ENCODE results near the gene ATRAID. TPM values are rescaled to one million over a fixed set of nuclear protein-coding genes. Genes with fewer than 3 reads are reported as not detected.

Gene ATRAID
- polyA plus RNA-seq, 3 donors = 120 to 298 (median 287) TPM

GRCh38 chr2:27171351-27171848 is 40.4 kb upstream of the ATRAID start:
- no peaks in the 10 kb centered on the region for H3K9me3 Mint-ChIP-seq
- TF ChIP-seq, protein P1, sequence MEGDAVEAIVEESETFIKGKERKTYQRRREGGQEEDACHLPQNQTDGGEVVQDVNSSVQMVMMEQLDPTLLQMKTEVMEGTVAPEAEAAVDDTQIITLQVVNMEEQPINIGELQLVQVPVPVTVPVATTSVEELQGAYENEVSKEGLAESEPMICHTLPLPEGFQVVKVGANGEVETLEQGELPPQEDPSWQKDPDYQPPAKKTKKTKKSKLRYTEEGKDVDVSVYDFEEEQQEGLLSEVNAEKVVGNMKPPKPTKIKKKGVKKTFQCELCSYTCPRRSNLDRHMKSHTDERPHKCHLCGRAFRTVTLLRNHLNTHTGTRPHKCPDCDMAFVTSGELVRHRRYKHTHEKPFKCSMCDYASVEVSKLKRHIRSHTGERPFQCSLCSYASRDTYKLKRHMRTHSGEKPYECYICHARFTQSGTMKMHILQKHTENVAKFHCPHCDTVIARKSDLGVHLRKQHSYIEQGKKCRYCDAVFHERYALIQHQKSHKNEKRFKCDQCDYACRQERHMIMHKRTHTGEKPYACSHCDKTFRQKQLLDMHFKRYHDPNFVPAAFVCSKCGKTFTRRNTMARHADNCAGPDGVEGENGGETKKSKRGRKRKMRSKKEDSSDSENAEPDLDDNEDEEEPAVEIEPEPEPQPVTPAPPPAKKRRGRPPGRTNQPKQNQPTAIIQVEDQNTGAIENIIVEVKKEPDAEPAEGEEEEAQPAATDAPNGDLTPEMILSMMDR (IDR thresholded peaks at IDR 0.05) = no peak
- Histone ChIP-seq H3K27me3 (ENCODE audit: control insufficient read depth in 2 of 2, insufficient read depth in 2 of 2, low read length in 2 of 2) (no peaks in the 10 kb centered on the region), H2AFZ (ENCODE audit: insufficient read depth, low read depth, low read length, poor library complexity, severe bottlenecking) (no peak overlapping the region), H3K4me3 (replicated peaks in 1 of 3; ENCODE audit: low read depth in 2 of 3, low read length in 3 of 3) (no peak overlapping the region), H3K9ac (ENCODE audit: insufficient read depth, low read length, poor library complexity, severe bottlenecking) (no peak overlapping the region), H3K36me3 (replicated peaks in 1 of 2; ENCODE audit: control insufficient read depth in 1 of 2, insufficient read depth in 2 of 2, low read length in 2 of 2) (no peaks in the 10 kb centered on the region), H3K4me2 (replicated peaks; ENCODE audit: extremely low read depth, low read length, poor library complexity, severe bottlenecking) (no peak overlapping the region), H3K4me1 (ENCODE audit: control insufficient read depth in 1 of 2, insufficient read depth in 2 of 2, low read length in 2 of 2) (peaks cover 5 to 11% of the 10 kb centered on the region in 2 donors), H4K20me1 (ENCODE audit: insufficient read depth, low read length) (no peaks in the 10 kb centered on the region), H3K9me3 (replicated peaks in 1 of 2; ENCODE audit: control insufficient read depth in 1 of 2, insufficient read depth in 1 of 2, low read length in 2 of 2) (no peaks in the 10 kb centered on the region), H3K79me2 (ENCODE audit: insufficient read depth, low read length) (no peaks in the 10 kb centered on the region), H3K27ac (ENCODE audit: low read depth in 1 of 2, low read length in 2 of 2) (no peak overlapping the region)
- DNase-seq = no peak
- WGBS (ENCODE audit: insufficient coverage) = 83% methylated on average over 7 of the region's 8 CpGs
- H3K27me3 Mint-ChIP-seq (ENCODE audit: low read depth in 3 of 3) = peaks cover 9 to 20% (median 14%) of the 10 kb centered on the region in 3 donors
- H3K36me3 Mint-ChIP-seq = no peaks in the 10 kb centered on the region
- intact Hi-C loops (cut with micrococcal nuclease) = no loop called here
- H3K4me1 Mint-ChIP-seq = peaks cover 7% of the 10 kb centered on the region
- no peak overlapping the region for H3K27ac Mint-ChIP-seq
- H3K4me3 Mint-ChIP-seq = no peak overlapping the region

DNA sequence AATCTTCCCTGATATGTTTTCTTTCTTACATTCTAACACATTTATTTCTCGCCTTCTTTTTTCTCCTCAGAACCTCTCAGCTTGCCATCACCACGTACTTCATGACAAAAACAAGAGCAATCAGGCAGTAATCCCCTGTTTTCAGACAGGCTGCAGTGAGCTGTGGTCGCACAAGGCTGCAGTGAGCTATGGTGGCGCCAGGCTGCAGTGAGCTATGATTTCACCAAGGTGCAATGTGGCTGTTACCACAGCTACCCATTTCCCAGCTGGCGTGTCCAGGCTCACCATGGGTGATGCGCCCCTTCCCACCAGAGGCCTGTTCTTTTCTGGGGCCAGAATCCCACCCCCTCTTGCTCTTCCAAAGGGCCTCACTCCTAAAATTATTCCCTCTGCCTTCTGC is 37.2 kb upstream of the ATRAID start:
- Histone ChIP-seq H3K36me3 (replicated peaks in 1 of 2; ENCODE audit: control insufficient read depth in 1 of 2, insufficient read depth in 2 of 2, low read length in 2 of 2) (no peaks in the 10 kb centered on the region), H3K9ac (ENCODE audit: insufficient read depth, low read length, poor library complexity, severe bottlenecking) (no peak overlapping the region), H3K79me2 (ENCODE audit: insufficient read depth, low read length) (no peaks in the 10 kb centered on the region), H3K4me3 (replicated peaks in 1 of 3; ENCODE audit: low read depth in 2 of 3, low read length in 3 of 3) (no peak overlapping the region), H3K27ac (ENCODE audit: low read depth in 1 of 2, low read length in 2 of 2) (no peak overlapping the region), H3K4me2 (replicated peaks; ENCODE audit: extremely low read depth, low read length, poor library complexity, severe bottlenecking) (no peak overlapping the region), H2AFZ (ENCODE audit: insufficient read depth, low read depth, low read length, poor library complexity, severe bottlenecking) (no peak overlapping the region), H3K9me3 (replicated peaks in 1 of 2; ENCODE audit: control insufficient read depth in 1 of 2, insufficient read depth in 1 of 2, low read length in 2 of 2) (no peaks in the 10 kb centered on the region), H4K20me1 (ENCODE audit: insufficient read depth, low read length) (no peaks in the 10 kb centered on the region), H3K4me1 (ENCODE audit: control insufficient read depth in 1 of 2, insufficient read depth in 2 of 2, low read length in 2 of 2) (peaks cover 5 to 9% of the 10 kb centered on the region in 2 donors), H3K27me3 (ENCODE audit: control insufficient read depth in 2 of 2, insufficient read depth in 2 of 2, low read length in 2 of 2) (no peaks in the 10 kb centered on the region)
- WGBS (ENCODE audit: insufficient coverage) = 96% methylated on average over 6 of the region's 6 CpGs
- no peak for DNase-seq
- intact Hi-C loops (cut with micrococcal nuclease) = no loop called here
- peaks cover 9 to 16% (median 13%) of the 10 kb centered on the region in 3 donors for H3K27me3 Mint-ChIP-seq (ENCODE audit: low read depth in 3 of 3)
- TF ChIP-seq, protein P1 (IDR thresholded peaks at IDR 0.05) = no peak
- H3K4me3 Mint-ChIP-seq = no peak overlapping the region
- no peaks in the 10 kb centered on the region for H3K36me3 Mint-ChIP-seq
- H3K27ac Mint-ChIP-seq = no peak overlapping the region
- H3K9me3 Mint-ChIP-seq = no peaks in the 10 kb centered on the region
- peaks cover 7% of the 10 kb centered on the region for H3K4me1 Mint-ChIP-seq
